Measurements from ENCODE around the gene EEF2KMT.

The EEF2KMT gene

GRCh38 chr16:5044011-5044540, 53.5 kb downstream of the EEF2KMT start:
- no peak for DNase-seq (ENCODE audit: low read depth in 2 of 3, low spot score in 2 of 3)

- no peak for DNase-seq (ENCODE audit: low read depth in 2 of 3, low spot score in 2 of 3)
Measured at GRCh38 chr16:5042574-5043171, 54.9 kb downstream of the EEF2KMT start.

- no peak for DNase-seq (ENCODE audit: low read depth in 2 of 3, low spot score in 2 of 3)
Measured at GRCh38 chr16:5041600-5042133, 55.9 kb downstream of the EEF2KMT start.

- DNase-seq (ENCODE audit: low read depth in 2 of 3, low spot score in 2 of 3) = no peak
Measured at GRCh38 chr16:5040451-5040850, 57.1 kb downstream of the EEF2KMT start.

GRCh38 chr16:5036228-5037156, 61.1 kb downstream of the EEF2KMT start:
- no peak for DNase-seq (ENCODE audit: low read depth in 2 of 3, low spot score in 2 of 3)

GRCh38 chr16:5035909-5036227, 61.7 kb downstream of the EEF2KMT start:
- DNase-seq (ENCODE audit: low read depth in 2 of 3, low spot score in 2 of 3) = no peak

Data from activated CD8-positive, alpha-beta memory T cell treated with anti-CD3 and anti-CD28 coated beads for 48 hours (primary cell).